ENCODE results near the gene PDCL2.

- TF ChIP-seq CTCF (conservative IDR thresholded peaks at IDR 0.05; ENCODE audit: low read depth, low read length) (no peak), EZH2 (IDR thresholded peaks at IDR 0.05; ENCODE audit: borderline replicate concordance, low read depth, low read length, poor library complexity, severe bottlenecking) (no peak)
These were observed 41.9 kb upstream of the PDCL2 start for GRCh38 chr4:55633903-55634302.

Measured in A673 (cell line).